Mucosa of stomach (tissue), 1 donor: ENCODE results near the gene DBF4.
A peak's percentile ranks its signal among the peaks of the same experiment; 100 is the strongest.
"Not testable (repeated sequence)": the region's sequence is repeated elsewhere in the genome, so short reads cannot be mapped to it uniquely, and the experiment has no call there.

ENCODE experiments used
- H3K27me3 ChIP-seq: one replicate; pipeline ENCODE4 v1.7.0; 2013; ENCODE audit warnings: mild to moderate bottlenecking, low read length; ENCODE audit not compliant: control insufficient read depth, insufficient read depth
- H3K36me3 ChIP-seq: one replicate; pipeline ENCODE4 v1.7.0; 2013; ENCODE audit warnings: low read length; ENCODE audit not compliant: control insufficient read depth, insufficient read depth
- H3K4me1 ChIP-seq: one replicate; pipeline ENCODE4 v1.7.0; 2013; ENCODE audit warnings: mild to moderate bottlenecking, low read length; ENCODE audit not compliant: control insufficient read depth, insufficient read depth
- H3K4me3 ChIP-seq: one replicate; pipeline ENCODE4 v1.7.0; 2013; ENCODE audit warnings: low read length
- H3K9ac ChIP-seq: one replicate; pipeline ENCODE4 v1.7.0; 2013; ENCODE audit warnings: mild to moderate bottlenecking, low read length, moderate library complexity
- H3K9me3 ChIP-seq: one replicate; pipeline ENCODE4 v1.7.0; 2013; ENCODE audit warnings: mild to moderate bottlenecking, low read length, moderate library complexity; ENCODE audit not compliant: control insufficient read depth
- donor health status: Pancreatic carcinoma.

DBF4 gene

GRCh38 chr7:87907136-87907906, 31.0 kb downstream of the DBF4 start:
- H3K27me3 ChIP-seq, H3K4me3 ChIP-seq, H3K36me3 ChIP-seq, H3K9ac ChIP-seq, H3K9me3 ChIP-seq, H3K4me1 ChIP-seq: not testable (repeated sequence)

DNA sequence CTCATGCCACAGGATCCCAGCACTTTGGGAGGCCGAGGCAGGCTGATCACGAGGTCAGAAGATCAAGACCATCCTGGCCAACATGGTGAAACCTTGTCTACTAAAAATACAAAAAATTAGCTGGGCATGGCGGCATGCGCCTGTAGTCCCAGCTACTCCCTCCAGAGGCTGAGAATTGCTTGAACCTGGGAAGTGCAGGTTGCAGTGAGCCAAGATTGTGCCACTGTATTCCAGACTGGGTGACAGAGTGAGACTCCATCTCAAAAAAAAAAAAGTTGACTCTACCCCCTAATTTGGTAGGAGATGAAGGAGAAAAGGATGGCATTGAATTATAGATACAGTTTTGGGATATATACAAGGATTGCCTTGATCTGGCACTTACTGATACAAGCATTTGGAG, 32.5 kb downstream of the DBF4 start:
- H3K4me3 ChIP-seq, H3K9me3 ChIP-seq, H3K4me1 ChIP-seq, H3K27me3 ChIP-seq, H3K9ac ChIP-seq, H3K36me3 ChIP-seq: not testable (repeated sequence)

DNA sequence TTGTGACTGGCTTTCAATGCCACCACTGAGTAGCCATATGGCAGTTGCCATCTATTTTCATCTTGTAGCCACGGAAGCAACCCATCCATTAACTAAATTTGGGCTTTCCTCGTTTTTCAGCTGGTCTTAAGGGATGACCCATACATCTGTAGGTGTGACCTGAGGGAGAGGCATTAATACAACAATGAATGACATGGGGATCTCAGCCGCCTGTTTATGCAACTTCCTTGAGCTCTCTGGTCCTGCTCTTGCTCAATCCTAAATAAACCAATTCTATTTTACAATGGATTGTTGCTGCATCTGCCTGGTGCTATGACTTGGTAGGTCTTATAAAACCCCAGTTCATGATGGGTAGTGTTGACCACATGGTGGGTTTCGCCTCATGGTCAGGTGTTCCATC, 35.8 kb downstream of the DBF4 start:
- H3K9ac ChIP-seq: no peak overlapping the region
- H3K27me3 ChIP-seq: no peaks in the 10 kb centered on the region
- H3K4me3 ChIP-seq: no peak overlapping the region
- no peaks in the 10 kb centered on the region for H3K4me1 ChIP-seq
- no peaks in the 10 kb centered on the region for H3K9me3 ChIP-seq
- no peaks in the 10 kb centered on the region for H3K36me3 ChIP-seq

DNA sequence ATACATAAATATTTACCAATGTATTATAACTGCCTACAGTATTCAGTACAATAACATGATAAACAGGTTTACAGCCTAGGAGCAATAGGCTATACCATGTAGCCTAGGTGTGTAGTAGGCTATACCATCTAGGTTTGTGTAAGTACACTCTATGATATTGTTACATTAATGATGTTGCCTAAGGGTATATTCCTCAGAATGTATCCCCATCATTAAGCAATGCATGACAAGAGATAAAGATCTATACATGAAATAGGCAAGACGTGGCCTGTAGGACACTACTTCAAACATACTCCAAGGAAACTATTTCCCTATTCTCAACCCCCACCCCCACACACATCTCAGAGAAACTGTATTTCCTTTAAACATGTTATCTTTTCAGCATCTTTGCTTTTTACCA, 42.4 kb downstream of the DBF4 start:
- Histone ChIP-seq H3K36me3 (no peaks in the 10 kb centered on the region), H3K4me1 (no peaks in the 10 kb centered on the region), H3K9me3 (no peaks in the 10 kb centered on the region), H3K4me3 (no peak overlapping the region), H3K27me3 (no peaks in the 10 kb centered on the region), H3K9ac (no peak overlapping the region)

- Histone ChIP-seq H3K36me3 (no peaks in the 10 kb centered on the region), H3K9me3 (no peaks in the 10 kb centered on the region), H3K9ac (no peak overlapping the region), H3K4me3 (no peak overlapping the region), H3K4me1 (no peaks in the 10 kb centered on the region), H3K27me3 (no peaks in the 10 kb centered on the region)
Observed at GRCh38 chr7:87919875-87920274, 43.6 kb downstream of the DBF4 start.

- Histone ChIP-seq H3K4me3 (no peak overlapping the region), H3K36me3 (no peaks in the 10 kb centered on the region), H3K9me3 (no peaks in the 10 kb centered on the region), H3K4me1 (no peaks in the 10 kb centered on the region), H3K9ac (no peak overlapping the region), H3K27me3 (no peaks in the 10 kb centered on the region)
Observed at GRCh38 chr7:87920578-87920977, 44.3 kb downstream of the DBF4 start.

- not testable (repeated sequence) for H3K4me3 ChIP-seq, H3K9me3 ChIP-seq, H3K4me1 ChIP-seq, H3K9ac ChIP-seq, H3K27me3 ChIP-seq, H3K36me3 ChIP-seq
Observed at GRCh38 chr7:87922759-87923395, 46.6 kb downstream of the DBF4 start.

DNA sequence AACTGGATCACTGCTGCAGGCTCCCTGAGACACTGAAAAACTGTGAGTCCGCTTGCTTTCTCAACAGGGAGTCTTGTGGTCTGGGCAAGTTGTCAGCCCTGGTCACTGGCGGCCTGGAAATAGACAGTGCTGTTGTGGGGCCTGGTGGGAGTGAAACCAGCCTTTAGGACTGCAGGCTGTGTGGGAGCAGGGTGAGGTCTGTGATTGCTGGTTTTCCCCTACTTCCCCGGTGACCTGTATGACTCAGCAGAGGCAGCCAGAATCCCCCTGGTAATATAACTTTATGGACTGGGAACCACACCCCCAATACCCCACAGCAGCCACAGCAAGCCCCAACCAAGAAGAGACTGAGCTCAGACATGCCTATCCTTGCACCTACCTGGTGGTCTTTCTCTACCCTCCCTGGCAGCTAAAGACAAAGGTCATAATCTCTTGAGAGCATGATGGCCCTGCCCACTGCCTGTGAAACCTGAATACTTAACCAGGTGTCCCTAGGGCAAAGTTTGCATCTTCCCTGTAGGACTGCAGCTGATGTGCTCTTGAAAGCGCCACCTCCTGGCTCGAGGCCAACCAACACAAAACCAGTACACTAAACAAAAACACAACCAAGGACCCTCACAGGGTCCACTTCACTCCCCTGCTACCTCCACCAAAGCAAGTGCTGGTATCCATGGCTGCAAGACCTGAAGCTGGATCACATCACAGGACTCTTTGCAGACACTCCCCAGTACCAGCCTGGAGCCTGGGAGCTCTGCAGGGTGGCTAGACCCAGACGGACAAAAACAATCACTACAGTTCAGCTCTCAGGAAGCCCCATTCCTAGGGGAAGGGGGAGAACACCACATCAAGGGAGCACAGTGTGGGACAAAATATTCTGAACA, 50.5 kb downstream of the DBF4 start:
- Histone ChIP-seq H3K4me3 (no peak overlapping the region), H3K27me3 (no peaks in the 10 kb centered on the region), H3K4me1 (no peaks in the 10 kb centered on the region), H3K9me3 (no peaks in the 10 kb centered on the region), H3K36me3 (no peaks in the 10 kb centered on the region), H3K9ac (no peak overlapping the region)

DNA sequence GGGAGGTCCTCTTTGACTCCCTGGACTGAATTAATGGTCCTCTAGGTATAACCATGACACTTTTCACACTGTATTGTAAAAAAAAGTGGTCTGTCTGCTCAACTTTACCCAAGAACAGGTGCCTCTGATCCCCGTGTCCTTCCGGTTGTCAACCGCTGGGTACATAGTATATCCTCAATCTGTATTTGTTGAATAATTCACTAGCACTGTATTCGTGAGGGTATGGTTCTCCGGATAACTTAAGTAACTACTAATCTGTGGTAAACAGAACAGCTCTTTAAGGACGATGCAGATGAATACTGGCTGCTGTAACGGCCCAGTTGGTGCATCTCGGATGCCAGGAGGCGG, 57.3 kb downstream of the DBF4 start:
- peaks cover 3% of the 10 kb centered on the region for H3K4me1 ChIP-seq
- peaks cover 10% of the 10 kb centered on the region for H3K27me3 ChIP-seq
- H3K9ac ChIP-seq: no peak overlapping the region
- H3K36me3 ChIP-seq: no peaks in the 10 kb centered on the region
- no peaks in the 10 kb centered on the region for H3K9me3 ChIP-seq
- no peak overlapping the region for H3K4me3 ChIP-seq

DNA sequence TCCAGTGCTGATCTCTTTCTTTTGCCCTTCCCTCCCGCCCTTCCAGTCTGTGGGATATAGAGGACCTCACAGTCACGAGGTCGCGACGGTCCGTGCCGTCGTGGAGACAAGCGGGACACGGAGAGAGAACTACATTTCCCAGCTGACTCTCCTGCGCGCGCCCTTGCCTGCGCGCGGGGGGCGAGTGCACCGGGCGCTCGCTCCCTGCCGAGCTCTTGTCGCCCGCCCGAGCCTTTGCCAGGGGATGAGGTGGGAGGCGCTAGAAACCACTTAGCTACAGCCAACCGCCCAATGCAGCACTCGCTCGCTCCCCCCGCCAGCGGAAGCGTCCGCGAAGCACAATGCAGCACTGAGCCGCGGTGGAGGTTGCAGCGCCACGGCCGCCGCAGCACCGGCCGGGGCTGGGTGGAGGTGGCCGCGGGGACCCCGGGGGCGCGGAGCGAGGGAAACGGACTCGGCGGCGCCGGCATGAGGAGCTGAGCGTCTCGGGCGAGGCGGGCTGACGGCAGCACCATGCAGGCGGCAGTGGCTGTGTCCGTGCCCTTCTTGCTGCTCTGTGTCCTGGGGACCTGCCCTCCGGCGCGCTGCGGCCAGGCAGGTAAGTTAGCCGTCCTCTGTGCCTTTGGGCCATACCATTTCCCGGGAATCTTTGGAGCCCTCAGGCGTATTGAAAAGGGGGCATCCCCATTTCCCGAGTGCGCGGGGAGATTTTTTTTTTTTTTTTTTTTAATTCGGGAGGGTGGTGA, 57.8 kb downstream of the DBF4 start, which contains the start of gene ADAM22:
Gene ADAM22, plus strand, starts transcription at position 299 of the 746 bp plus-strand sequence. Its CDS starts 215 bp downstream, at position 514.
- H3K4me3 ChIP-seq: peak within 1 kb of the TSS; percentile 46
- no peaks in the 10 kb centered on the region for H3K36me3 ChIP-seq
- peaks cover 10% of the 10 kb centered on the region for H3K27me3 ChIP-seq
- peaks cover 3% of the 10 kb centered on the region for H3K4me1 ChIP-seq
- H3K9me3 ChIP-seq: no peaks in the 10 kb centered on the region
- H3K9ac ChIP-seq: no peak within 1 kb of the TSS

GRCh38 chr7:87934699-87935383, 58.5 kb downstream of the DBF4 start:
- H3K4me3 ChIP-seq: peak overlapping the region; percentile 46
- peaks cover 3% of the 10 kb centered on the region for H3K4me1 ChIP-seq
- H3K9ac ChIP-seq: no peak overlapping the region
- H3K9me3 ChIP-seq: no peaks in the 10 kb centered on the region
- H3K36me3 ChIP-seq: no peaks in the 10 kb centered on the region
- H3K27me3 ChIP-seq: peaks cover 10% of the 10 kb centered on the region
